Activated naive CD8-positive, alpha-beta T cell treated with anti-CD3 and anti-CD28 coated beads, Interleukin-2, amount 50 U/mL, for 24 hours (primary cell): ENCODE measurements around the gene FXYD5.
A peak's percentile ranks its signal among the peaks of the same experiment; 100 is the strongest.

Experiments
- ATAC-seq: fragments of 150-1000 bp; cut with Tn5 transposase; one replicate; pipeline ENCODE4 v1.10.0; 2021
- DNase-seq: peaks from one replicate; pipeline ENCODE4 v3.0.0; 2021
- H3K27ac Mint-ChIP-seq: one replicate; pipeline ENCODE4 v1.8.0; 2021; ENCODE audit warnings: mild to moderate bottlenecking, mixed read lengths
- H3K27me3 Mint-ChIP-seq: one replicate; pipeline ENCODE4 v1.8.0; 2021; ENCODE audit warnings: mixed read lengths
- H3K36me3 Mint-ChIP-seq: one replicate; pipeline ENCODE4 v1.8.0; 2021; ENCODE audit warnings: low read depth, mixed read lengths
- H3K4me1 Mint-ChIP-seq: one replicate; pipeline ENCODE4 v1.8.0; 2021; ENCODE audit warnings: mixed read lengths
- H3K4me3 Mint-ChIP-seq: one replicate; pipeline ENCODE4 v1.8.0; 2021; ENCODE audit warnings: mild to moderate bottlenecking, moderate library complexity, mixed read lengths
- H3K9me3 Mint-ChIP-seq: one replicate; pipeline ENCODE4 v1.8.0; 2021; ENCODE audit warnings: mixed read lengths

FXYD5 gene

GRCh38 chr19:35212241-35212640 lies 57.7 kb downstream of the FXYD5 start:
- peak overlapping the region; percentile 95 for H3K27ac Mint-ChIP-seq
- DNase-seq (no peak), ATAC-seq (no peak)
- no peaks in the 10 kb centered on the region for H3K27me3 Mint-ChIP-seq
- no peaks in the 10 kb centered on the region for H3K9me3 Mint-ChIP-seq
- peak overlapping the region; percentile 58 for H3K4me3 Mint-ChIP-seq
- H3K4me1 Mint-ChIP-seq: peaks cover 79% of the 10 kb centered on the region
- peaks cover 3% of the 10 kb centered on the region for H3K36me3 Mint-ChIP-seq

GRCh38 chr19:35213663-35214632 lies 59.4 kb downstream of the FXYD5 start:
- Mint-ChIP-seq H3K27ac (peak overlapping the region; percentile 95), H3K9me3 (peaks cover 2% of the 10 kb centered on the region), H3K4me1 (peaks cover 65% of the 10 kb centered on the region), H3K36me3 (peaks cover 3% of the 10 kb centered on the region), H3K4me3 (peak overlapping the region; percentile 56), H3K27me3 (no peaks in the 10 kb centered on the region)
- DNase-seq (peak; percentile 80), ATAC-seq (peak; percentile 83)

- Mint-ChIP-seq H3K27ac (peak overlapping the region; percentile 95), H3K36me3 (peaks cover 3% of the 10 kb centered on the region), H3K4me1 (peaks cover 64% of the 10 kb centered on the region), H3K4me3 (no peak overlapping the region), H3K9me3 (peaks cover 9% of the 10 kb centered on the region), H3K27me3 (no peaks in the 10 kb centered on the region)
- ATAC-seq (no peak), DNase-seq (no peak)
These were observed 60.4 kb downstream of the FXYD5 start for GRCh38 chr19:35214766-35215422.

GRCh38 chr19:35216016-35216832 lies 61.7 kb downstream of the FXYD5 start:
- no peak for DNase-seq
- no peaks in the 10 kb centered on the region for H3K36me3 Mint-ChIP-seq
- peaks cover 55% of the 10 kb centered on the region for H3K4me1 Mint-ChIP-seq
- ATAC-seq: no peak
- H3K27ac Mint-ChIP-seq: peak overlapping the region; percentile 41
- H3K9me3 Mint-ChIP-seq: peaks cover 9% of the 10 kb centered on the region
- no peak overlapping the region for H3K4me3 Mint-ChIP-seq
- H3K27me3 Mint-ChIP-seq: no peaks in the 10 kb centered on the region

- Mint-ChIP-seq H3K9me3 (peaks cover 9% of the 10 kb centered on the region), H3K4me3 (no peak overlapping the region), H3K36me3 (no peaks in the 10 kb centered on the region), H3K27me3 (no peaks in the 10 kb centered on the region), H3K27ac (peak overlapping the region; percentile 41), H3K4me1 (peaks cover 48% of the 10 kb centered on the region)
- peak; percentile 13 for ATAC-seq
- DNase-seq: peak; percentile 48
These were observed 62.5 kb downstream of the FXYD5 start for GRCh38 chr19:35216833-35217648.

GRCh38 chr19:35217649-35217990 lies 63.1 kb downstream of the FXYD5 start:
- ATAC-seq (no peak), DNase-seq (no peak)
- Mint-ChIP-seq H3K4me3 (no peak overlapping the region), H3K36me3 (no peaks in the 10 kb centered on the region), H3K27me3 (no peaks in the 10 kb centered on the region), H3K27ac (no peak overlapping the region), H3K9me3 (peaks cover 9% of the 10 kb centered on the region), H3K4me1 (peaks cover 42% of the 10 kb centered on the region)

GRCh38 chr19:35219008-35219407 lies 64.5 kb downstream of the FXYD5 start:
- H3K27ac Mint-ChIP-seq: no peak overlapping the region
- ATAC-seq (no peak), DNase-seq (no peak)
- H3K27me3 Mint-ChIP-seq: no peaks in the 10 kb centered on the region
- H3K4me1 Mint-ChIP-seq: peaks cover 30% of the 10 kb centered on the region
- no peaks in the 10 kb centered on the region for H3K36me3 Mint-ChIP-seq
- peaks cover 9% of the 10 kb centered on the region for H3K9me3 Mint-ChIP-seq
- no peak overlapping the region for H3K4me3 Mint-ChIP-seq
